GM12865 (cell line): ENCODE results near the gene ROR2.

Experiments
- DNase-seq: peaks from one replicate; pipeline ENCODE4 v3.0.0; 2010; ENCODE audit warnings: low read depth
- H3K4me3 ChIP-seq: 2 replicates; pipeline ENCODE4 v1.5.1; 2011; ENCODE audit warnings: mild to moderate bottlenecking, low read depth, low read length, control low read depth
- TF ChIP-seq, protein P1 (sequence below): IDR thresholded peaks from 2 replicates; pipeline ENCODE4 v1.5.1; 2011; ENCODE audit warnings: low read length, control low read depth, low read depth, inconsistent platforms; ENCODE audit not compliant: insufficient read depth; ENCODE audit errors: missing control alignments

The ROR2 gene

DNA sequence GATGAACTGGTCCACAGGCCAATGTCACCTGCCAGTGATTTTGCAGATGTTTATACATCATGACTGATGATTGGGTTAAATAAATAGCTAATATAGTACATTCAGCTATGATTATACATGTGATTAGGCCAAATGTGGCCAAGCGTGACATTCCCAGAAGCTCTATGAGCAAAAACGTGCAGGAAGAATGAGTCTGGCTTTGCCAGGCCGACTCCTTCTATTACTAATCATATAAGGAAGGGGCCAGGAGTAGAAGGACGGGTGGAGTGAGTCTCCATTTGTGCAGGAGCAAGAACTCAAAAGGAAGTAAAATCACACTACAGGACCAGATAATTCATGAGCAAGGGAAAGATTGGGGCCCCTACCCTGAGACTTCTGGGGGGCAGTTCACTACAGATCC, 178.2 kb downstream of the ROR2 start:
- H3K4me3 ChIP-seq, result no peak overlapping the region
- TF ChIP-seq, protein P1, sequence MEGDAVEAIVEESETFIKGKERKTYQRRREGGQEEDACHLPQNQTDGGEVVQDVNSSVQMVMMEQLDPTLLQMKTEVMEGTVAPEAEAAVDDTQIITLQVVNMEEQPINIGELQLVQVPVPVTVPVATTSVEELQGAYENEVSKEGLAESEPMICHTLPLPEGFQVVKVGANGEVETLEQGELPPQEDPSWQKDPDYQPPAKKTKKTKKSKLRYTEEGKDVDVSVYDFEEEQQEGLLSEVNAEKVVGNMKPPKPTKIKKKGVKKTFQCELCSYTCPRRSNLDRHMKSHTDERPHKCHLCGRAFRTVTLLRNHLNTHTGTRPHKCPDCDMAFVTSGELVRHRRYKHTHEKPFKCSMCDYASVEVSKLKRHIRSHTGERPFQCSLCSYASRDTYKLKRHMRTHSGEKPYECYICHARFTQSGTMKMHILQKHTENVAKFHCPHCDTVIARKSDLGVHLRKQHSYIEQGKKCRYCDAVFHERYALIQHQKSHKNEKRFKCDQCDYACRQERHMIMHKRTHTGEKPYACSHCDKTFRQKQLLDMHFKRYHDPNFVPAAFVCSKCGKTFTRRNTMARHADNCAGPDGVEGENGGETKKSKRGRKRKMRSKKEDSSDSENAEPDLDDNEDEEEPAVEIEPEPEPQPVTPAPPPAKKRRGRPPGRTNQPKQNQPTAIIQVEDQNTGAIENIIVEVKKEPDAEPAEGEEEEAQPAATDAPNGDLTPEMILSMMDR, result no peak
- DNase-seq, result no peak

- TF ChIP-seq, protein P1, result no peak
- no peak overlapping the region for H3K4me3 ChIP-seq
- no peak for DNase-seq
Measured at GRCh38 chr9:91771027-91771426, 179.0 kb downstream of the ROR2 start.

- TF ChIP-seq, protein P1, result no peak
- H3K4me3 ChIP-seq, result no peak overlapping the region
- DNase-seq, result no peak
Measured at GRCh38 chr9:91770229-91770628, 179.8 kb downstream of the ROR2 start.

DNA sequence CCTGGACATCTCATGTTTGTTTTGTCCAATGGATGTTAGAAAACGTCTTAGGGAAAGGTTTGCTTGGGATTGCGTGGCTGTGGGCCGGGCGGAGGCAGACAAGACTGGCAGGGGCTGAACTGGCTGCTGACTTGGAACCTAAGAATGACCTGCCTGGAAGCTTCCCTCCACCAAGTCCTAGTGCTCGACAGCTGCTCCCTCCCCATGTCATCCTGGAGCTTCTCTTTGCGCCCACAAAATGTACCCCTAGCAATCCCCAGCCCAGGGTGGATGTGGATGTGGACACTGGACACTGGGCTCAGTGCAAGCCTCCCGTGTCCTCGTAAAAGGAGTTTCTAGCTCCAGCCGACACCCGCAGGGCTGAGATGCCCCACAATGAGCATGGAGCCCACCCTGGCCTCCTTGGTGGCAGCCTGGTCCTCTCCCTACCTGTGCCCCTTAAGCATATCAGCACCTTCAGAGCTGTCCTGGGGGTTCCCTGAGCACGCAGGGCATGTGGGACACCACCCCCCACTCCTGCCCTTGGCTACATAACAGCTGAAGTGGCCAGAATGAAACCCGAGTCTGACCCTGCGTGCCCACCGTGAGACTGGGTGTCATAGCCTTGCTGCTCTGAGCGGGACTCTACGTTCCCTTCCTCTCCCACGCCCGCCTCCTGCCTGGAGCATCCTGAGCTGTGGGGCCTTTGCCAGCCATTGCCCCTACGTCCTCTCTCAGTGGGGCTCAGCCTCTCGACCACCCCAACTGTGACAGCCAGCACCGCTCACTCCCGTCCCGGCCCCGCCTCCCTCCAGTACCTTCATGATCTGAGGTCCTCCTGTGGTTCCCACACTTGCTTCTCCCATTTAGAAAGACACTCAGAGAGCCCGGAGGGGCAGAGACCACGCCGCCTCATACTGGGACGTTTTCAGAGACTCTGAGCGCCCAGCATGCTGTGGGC, 180.8 kb downstream of the ROR2 start:
- DNase-seq, result no peak
- H3K4me3 ChIP-seq, result no peak overlapping the region
- TF ChIP-seq, protein P1, result no peak

GRCh38 chr9:91768507-91768906, 181.5 kb downstream of the ROR2 start:
- TF ChIP-seq, protein P1, result no peak
- DNase-seq, result no peak
- no peak overlapping the region for H3K4me3 ChIP-seq

GRCh38 chr9:91766315-91767069, 183.5 kb downstream of the ROR2 start:
- no peak for DNase-seq
- H3K4me3 ChIP-seq, result no peak overlapping the region
- TF ChIP-seq, protein P1, result no peak

DNA sequence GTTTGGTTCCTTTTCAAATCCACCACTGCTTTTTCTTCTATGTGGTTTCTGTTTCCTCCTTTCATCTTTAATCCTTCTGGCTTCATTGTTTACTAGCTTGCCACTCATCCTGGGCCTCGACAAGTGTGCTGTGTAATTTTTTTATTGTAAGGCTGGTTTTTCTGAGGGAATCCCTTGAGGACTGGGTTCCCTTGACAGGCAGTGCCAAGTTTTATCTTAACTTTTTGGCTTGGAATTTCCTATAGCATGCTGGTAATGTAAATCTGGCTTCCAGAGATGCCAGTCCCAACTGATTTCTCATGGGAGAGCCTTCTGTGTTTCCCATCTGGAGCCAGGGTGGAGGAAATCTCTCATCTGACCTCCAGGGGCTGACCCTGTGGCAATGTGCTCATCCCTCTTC, 184.7 kb downstream of the ROR2 start:
- TF ChIP-seq, protein P1, result no peak
- no peak for DNase-seq
- no peak overlapping the region for H3K4me3 ChIP-seq
